HepG2 (cell line): ENCODE measurements around the gene SRCAP. TPM values are rescaled to one million over a fixed set of nuclear protein-coding genes. Genes with fewer than 3 reads are reported as not detected.
A peak's percentile ranks its signal among the peaks of the same experiment; 100 is the strongest.

ENCODE experiments used
- ARHGAP35 ChIP-seq: sonication (generic); formaldehyde crosslinking; IDR thresholded peaks from 2 replicates; pipeline ENCODE4 v1.9.0; 2022; ENCODE audit warnings: mild to moderate bottlenecking, inconsistent platforms, moderate library complexity, missing genetic modification reagents, borderline replicate concordance
- GFI1 ChIP-seq: sonication (generic); formaldehyde crosslinking; IDR thresholded peaks from 2 replicates; pipeline ENCODE4 v1.5.0; 2020; ENCODE audit warnings: missing genetic modification reagents, mild to moderate bottlenecking, borderline replicate concordance
- NFYB ChIP-seq: sonication (generic); formaldehyde crosslinking; IDR thresholded peaks from 2 replicates; pipeline ENCODE4 v1.4.0; 2020; ENCODE audit warnings: missing genetic modification reagents
- SNAPC2 ChIP-seq: sonication (generic); formaldehyde crosslinking; IDR thresholded peaks from 2 replicates; pipeline ENCODE4 v1.8.1; 2022; ENCODE audit warnings: mild to moderate bottlenecking, missing genetic modification reagents
- SP1 ChIP-seq, 2 experiments: fragments of 450-650 bp in 1 of 2; sonication (generic) in 1 of 2; formaldehyde crosslinking in 1 of 2; IDR thresholded peaks; 2 replicates each; pipeline versions ENCODE4 v1.4.0 to v1.6.1; 2016 to 2020; ENCODE audit warnings: missing genetic modification reagents in 1 of 2
- SUZ12 ChIP-seq: fragments of 150-350 bp; IDR thresholded peaks from 2 replicates; pipeline ENCODE4 v1.6.1; 2014; ENCODE audit warnings: low read depth, low read length
- ZNF33B ChIP-seq: sonication (generic); formaldehyde crosslinking; IDR thresholded peaks from 2 replicates; pipeline ENCODE4 v1.5.1; 2020; ENCODE audit warnings: mild to moderate bottlenecking, missing genetic modification reagents
- ZNF430 ChIP-seq: sonication (generic); formaldehyde crosslinking; IDR thresholded peaks from 2 replicates; pipeline ENCODE4 v1.9.0; 2021; ENCODE audit warnings: mild to moderate bottlenecking, missing genetic modification reagents
- polyA plus RNA-seq, 8 experiments: library from polyadenylated mRNA; depleted of rRNA in 3 of 8; stranded (reverse) in 7 of 8; unstranded in 1 of 8; fragments of >200 nt; fragmentation: Illumina TruSeq in 4 of 8; extraction: Trizol in 4 of 8; gene quantifications; 2 replicates each; pipeline versions ENCODE4 v1.2.1 to v1.2.3, GENCODE V29; 2011 to 2016; ENCODE audit warnings: low read depth in 4 of 8, missing spikeins in 1 of 8, mixed read lengths in 1 of 8; ENCODE audit not compliant: insufficient read depth in 1 of 8
- total RNA-seq, 5 experiments: library from RNA; depleted of rRNA; stranded (reverse); fragments of >200 nt; fragmentation: Illumina TruSeq; extraction: Trizol; gene quantifications; 2 replicates each; pipeline ENCODE4 v1.2.3, GENCODE V29; 2016; ENCODE audit warnings: low read depth in 1 of 5
- TF ChIP-seq, protein P1 (sequence below), 2 experiments: fragments of 450-650 bp in 1 of 2; sonication (generic) in 1 of 2; formaldehyde crosslinking in 1 of 2; IDR thresholded peaks; 2 replicates each; pipeline versions ENCODE4 v1.6.1 to v1.8.0; 2016 to 2022; ENCODE audit warnings: antibody characterized with exemption in 1 of 2, mild to moderate bottlenecking in 1 of 2, missing genetic modification reagents in 1 of 2
- TF ChIP-seq, protein P2 (sequence below): sonication (generic); formaldehyde crosslinking; conservative IDR thresholded peaks from 2 replicates; pipeline ENCODE4 v1.5.0; 2020; ENCODE audit warnings: missing genetic modification reagents
- TF ChIP-seq, protein P3 (sequence below): sonication (generic); formaldehyde crosslinking; IDR thresholded peaks from 2 replicates; pipeline ENCODE4 v1.5.1; 2020; ENCODE audit warnings: missing genetic modification reagents, mild to moderate bottlenecking, borderline replicate concordance
- TF ChIP-seq, protein P4 (sequence below): sonication (generic); formaldehyde crosslinking; IDR thresholded peaks from 2 replicates; pipeline ENCODE4 v1.8.0; 2022; ENCODE audit warnings: mild to moderate bottlenecking, missing genetic modification reagents, borderline replicate concordance

The SRCAP gene
- total and polyA plus RNA-seq, 2 of the 13 experiments (the other 11 are each of a cell fraction or from before 2014, with no cell fraction given): 4.9 to 9.0 TPM

DNA sequence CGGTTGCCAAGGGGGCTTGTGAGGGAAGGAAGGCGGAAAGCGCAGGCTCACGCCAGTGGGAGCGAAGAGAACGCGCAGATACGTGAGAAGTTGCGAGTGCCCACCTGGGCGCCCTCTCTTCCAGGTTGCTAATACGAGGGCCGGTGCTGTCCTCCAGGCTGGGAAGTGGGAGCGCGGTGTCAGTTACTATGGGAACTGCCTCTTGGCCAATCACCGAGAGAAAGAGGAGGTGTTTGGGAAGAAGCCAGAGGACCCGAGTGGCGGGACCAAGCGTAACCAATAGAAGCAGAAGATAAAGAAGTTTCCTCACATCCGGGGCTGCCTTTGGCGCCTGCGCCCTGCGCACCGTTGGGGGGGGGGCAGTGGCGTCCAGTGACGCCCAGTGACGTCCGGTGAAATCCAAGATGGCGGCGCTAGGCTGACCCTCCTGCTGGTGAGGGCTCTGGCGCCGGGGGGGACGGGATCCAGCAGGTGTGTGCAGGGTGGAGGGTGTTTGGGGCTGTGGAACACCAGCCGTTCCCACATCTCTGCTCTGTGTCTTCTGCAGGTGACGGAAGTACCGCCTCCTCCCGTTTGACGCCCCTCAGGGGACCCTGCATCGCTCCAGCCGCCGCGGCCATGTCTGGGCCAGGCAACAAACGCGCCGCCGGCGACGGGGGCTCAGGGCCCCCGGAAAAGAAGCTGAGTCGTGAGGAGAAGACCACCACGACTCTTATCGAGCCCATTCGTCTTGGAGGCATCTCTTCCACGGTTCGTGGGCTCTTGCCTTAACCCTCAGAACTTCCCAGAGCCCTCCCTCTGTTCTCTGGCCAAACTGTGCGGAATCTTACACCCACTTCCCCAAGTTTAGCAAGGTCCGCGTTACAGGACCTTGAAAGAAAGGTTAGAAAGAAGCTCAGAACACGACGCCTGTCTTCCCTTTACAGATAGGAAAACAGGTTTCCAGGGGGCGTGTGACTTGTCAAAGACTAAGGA lies 63.2 kb downstream of the SRCAP start, which contains the start of the genes CFAP119 and RNF40 (continued):
- TF ChIP-seq, protein P1, sequence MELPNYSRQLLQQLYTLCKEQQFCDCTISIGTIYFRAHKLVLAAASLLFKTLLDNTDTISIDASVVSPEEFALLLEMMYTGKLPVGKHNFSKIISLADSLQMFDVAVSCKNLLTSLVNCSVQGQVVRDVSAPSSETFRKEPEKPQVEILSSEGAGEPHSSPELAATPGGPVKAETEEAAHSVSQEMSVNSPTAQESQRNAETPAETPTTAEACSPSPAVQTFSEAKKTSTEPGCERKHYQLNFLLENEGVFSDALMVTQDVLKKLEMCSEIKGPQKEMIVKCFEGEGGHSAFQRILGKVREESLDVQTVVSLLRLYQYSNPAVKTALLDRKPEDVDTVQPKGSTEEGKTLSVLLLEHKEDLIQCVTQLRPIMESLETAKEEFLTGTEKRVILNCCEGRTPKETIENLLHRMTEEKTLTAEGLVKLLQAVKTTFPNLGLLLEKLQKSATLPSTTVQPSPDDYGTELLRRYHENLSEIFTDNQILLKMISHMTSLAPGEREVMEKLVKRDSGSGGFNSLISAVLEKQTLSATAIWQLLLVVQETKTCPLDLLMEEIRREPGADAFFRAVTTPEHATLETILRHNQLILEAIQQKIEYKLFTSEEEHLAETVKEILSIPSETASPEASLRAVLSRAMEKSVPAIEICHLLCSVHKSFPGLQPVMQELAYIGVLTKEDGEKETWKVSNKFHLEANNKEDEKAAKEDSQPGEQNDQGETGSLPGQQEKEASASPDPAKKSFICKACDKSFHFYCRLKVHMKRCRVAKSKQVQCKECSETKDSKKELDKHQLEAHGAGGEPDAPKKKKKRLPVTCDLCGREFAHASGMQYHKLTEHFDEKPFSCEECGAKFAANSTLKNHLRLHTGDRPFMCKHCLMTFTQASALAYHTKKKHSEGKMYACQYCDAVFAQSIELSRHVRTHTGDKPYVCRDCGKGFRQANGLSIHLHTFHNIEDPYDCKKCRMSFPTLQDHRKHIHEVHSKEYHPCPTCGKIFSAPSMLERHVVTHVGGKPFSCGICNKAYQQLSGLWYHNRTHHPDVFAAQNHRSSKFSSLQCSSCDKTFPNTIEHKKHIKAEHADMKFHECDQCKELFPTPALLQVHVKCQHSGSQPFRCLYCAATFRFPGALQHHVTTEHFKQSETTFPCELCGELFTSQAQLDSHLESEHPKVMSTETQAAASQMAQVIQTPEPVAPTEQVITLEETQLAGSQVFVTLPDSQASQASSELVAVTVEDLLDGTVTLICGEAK (IDR thresholded peaks at IDR 0.05): no peak
- TF ChIP-seq, protein P1 (CRISPR knock-in tag; IDR thresholded peaks at IDR 0.05): peak; percentile 62
- TF ChIP-seq, protein P2, sequence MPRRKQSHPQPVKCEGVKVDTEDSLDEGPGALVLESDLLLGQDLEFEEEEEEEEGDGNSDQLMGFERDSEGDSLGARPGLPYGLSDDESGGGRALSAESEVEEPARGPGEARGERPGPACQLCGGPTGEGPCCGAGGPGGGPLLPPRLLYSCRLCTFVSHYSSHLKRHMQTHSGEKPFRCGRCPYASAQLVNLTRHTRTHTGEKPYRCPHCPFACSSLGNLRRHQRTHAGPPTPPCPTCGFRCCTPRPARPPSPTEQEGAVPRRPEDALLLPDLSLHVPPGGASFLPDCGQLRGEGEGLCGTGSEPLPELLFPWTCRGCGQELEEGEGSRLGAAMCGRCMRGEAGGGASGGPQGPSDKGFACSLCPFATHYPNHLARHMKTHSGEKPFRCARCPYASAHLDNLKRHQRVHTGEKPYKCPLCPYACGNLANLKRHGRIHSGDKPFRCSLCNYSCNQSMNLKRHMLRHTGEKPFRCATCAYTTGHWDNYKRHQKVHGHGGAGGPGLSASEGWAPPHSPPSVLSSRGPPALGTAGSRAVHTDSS (CRISPR knock-in tag): no peak
- TF ChIP-seq ARHGAP35 (CRISPR knock-in tag): 0 out of 2 replicates have a peak, but pooled peaks have one; percentile 12
- TF ChIP-seq ZNF33B (CRISPR knock-in tag): no peak
- TF ChIP-seq, protein P3, sequence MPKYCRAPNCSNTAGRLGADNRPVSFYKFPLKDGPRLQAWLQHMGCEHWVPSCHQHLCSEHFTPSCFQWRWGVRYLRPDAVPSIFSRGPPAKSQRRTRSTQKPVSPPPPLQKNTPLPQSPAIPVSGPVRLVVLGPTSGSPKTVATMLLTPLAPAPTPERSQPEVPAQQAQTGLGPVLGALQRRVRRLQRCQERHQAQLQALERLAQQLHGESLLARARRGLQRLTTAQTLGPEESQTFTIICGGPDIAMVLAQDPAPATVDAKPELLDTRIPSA: no peak; the same call in 1 of the 2 replicates
- TF ChIP-seq ZNF430 (CRISPR knock-in tag): peak; percentile 67; the same call in 1 of the 2 replicates
- 0 out of 2 replicates have a peak, but pooled peaks have one; percentile 10 for TF ChIP-seq GFI1 (CRISPR knock-in tag)
- peak; percentile 74 for TF ChIP-seq NFYB (CRISPR knock-in tag)
- TF ChIP-seq SP1 (IDR thresholded peaks at IDR 0.05): no peak
- TF ChIP-seq SP1 (CRISPR knock-in tag; IDR thresholded peaks at IDR 0.05): peak; percentile 59; the same call in 1 of the 2 replicates
- peak; percentile 74; the same call in 1 of the 2 replicates for TF ChIP-seq SNAPC2 (CRISPR knock-in tag)
- TF ChIP-seq, protein P4, sequence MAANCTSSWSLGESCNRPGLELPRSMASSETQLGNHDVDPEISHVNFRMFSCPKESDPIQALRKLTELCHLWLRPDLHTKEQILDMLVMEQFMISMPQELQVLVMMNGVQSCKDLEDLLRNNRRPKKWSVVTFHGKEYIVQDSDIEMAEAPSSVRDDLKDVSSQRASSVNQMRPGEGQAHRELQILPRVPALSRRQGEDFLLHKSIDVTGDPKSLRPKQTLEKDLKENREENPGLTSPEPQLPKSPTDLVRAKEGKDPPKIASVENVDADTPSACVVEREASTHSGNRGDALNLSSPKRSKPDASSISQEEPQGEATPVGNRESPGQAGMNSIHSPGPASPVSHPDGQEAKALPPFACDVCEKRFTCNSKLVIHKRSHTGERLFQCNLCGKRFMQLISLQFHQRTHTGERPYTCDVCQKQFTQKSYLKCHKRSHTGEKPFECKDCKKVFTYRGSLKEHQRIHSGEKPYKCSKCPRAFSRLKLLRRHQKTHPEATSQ: 0 out of 2 replicates have a peak, but pooled peaks have one; percentile 5
- no peak for TF ChIP-seq SUZ12
